A549 (cell line): ENCODE results near the gene ALDOA. TPM values are rescaled to one million over a fixed set of nuclear protein-coding genes. Genes with fewer than 3 reads are reported as not detected.

Experiments
- ATAC-seq, 2 experiments: fragments of 200-7000 bp in 1 of 2; fragments of >200 bp in 1 of 2; cut with Nextera tagmentation in 1 of 2; cut with Tn5 transposase in 1 of 2; 3 replicates each; pipeline versions ENCODE4 v1.8.0 to v1.9.1; 2018 to 2020; ENCODE audit warnings: mild to moderate bottlenecking in 1 of 2, moderate library complexity in 1 of 2
- CTCF ChIA-PET: fragments of 300-600 bp; sonication (Branson Sonifier 250); formaldehyde crosslinking; extraction: SDS; loops from one replicate; lab custom pipeline; 2021; ENCODE audit warnings: antibody characterized with exemption, inconsistent platforms; lab: Yijun Ruan, JAX
- POLR2A ChIA-PET: fragments of 350-600 bp; formaldehyde crosslinking; extraction: SDS; loops from one replicate; lab custom pipeline; 2021; ENCODE audit warnings: antibody characterized with exemption, inconsistent platforms; lab: Yijun Ruan, JAX
- DNase-seq, 2 experiments: peaks; one replicate each; pipeline versions ENCODE4 v3.0.0 to v3.0.0-alpha.2; 2011 to 2016; ENCODE audit warnings: low read depth in 1 of 2, low spot score in 1 of 2
- FAIRE-seq: peaks from 2 replicates; lab custom pipeline; 2011; peaks lifted over from hg19 to GRCh38; lab: Jason Lieb, UNC
- H3K27ac ChIP-seq, 2 experiments: fragments of >200 bp; sonication (Bioruptor Twin); formaldehyde crosslinking; 3 replicates each; pipeline ENCODE4 v1.5.1; 2016 to 2017
- H3K4me1 ChIP-seq: fragments of >200 bp; sonication (Bioruptor Twin); formaldehyde crosslinking; 3 replicates; pipeline ENCODE4 v1.6.1; 2016
- H3K4me2 ChIP-seq: fragments of >200 bp; sonication (Bioruptor Twin); formaldehyde crosslinking; 3 replicates; pipeline ENCODE4 v1.6.1; 2016
- H3K4me3 ChIP-seq: fragments of >200 bp; sonication (Bioruptor Twin); formaldehyde crosslinking; 3 replicates; pipeline ENCODE4 v1.5.1; 2016
- H3K9me3 ChIP-seq: fragments of >200 bp; sonication (Bioruptor Twin); formaldehyde crosslinking; 3 replicates; pipeline ENCODE4 v1.6.1; 2016
- BCL3 ChIP-seq: fragments of >200 bp; sonication (Bioruptor Twin); formaldehyde crosslinking; IDR thresholded peaks from 3 replicates; pipeline ENCODE4 v1.6.1; 2016
- CHD2 ChIP-seq: fragments of 150-350 bp; IDR thresholded peaks from 2 replicates; pipeline ENCODE4 v1.6.1; 2014; ENCODE audit warnings: low read length; ENCODE audit not compliant: partially characterized antibody
- CTCF ChIP-seq: fragments of >200 bp; sonication (Bioruptor Twin); formaldehyde crosslinking; IDR thresholded peaks from 3 replicates; pipeline ENCODE4 v1.5.1; 2016
- EHF ChIP-seq: fragments of 250-450 bp; sonication (Bioruptor Pico); IDR thresholded peaks from 2 replicates; pipeline ENCODE4 v1.5.0; 2020; ENCODE audit warnings: mild to moderate bottlenecking
- HEYL ChIP-seq: fragments of 250-450 bp; sonication (Bioruptor Pico); IDR thresholded peaks from 2 replicates; pipeline ENCODE4 v1.8.0; 2021; ENCODE audit warnings: mild to moderate bottlenecking, moderate library complexity
- JUNB ChIP-seq: fragments of >200 bp; sonication (Bioruptor Twin); formaldehyde crosslinking; IDR thresholded peaks from 2 replicates; pipeline ENCODE4 v1.6.1; 2016
- NFE2L2 ChIP-seq: fragments of 150-350 bp; conservative IDR thresholded peaks from 2 replicates; pipeline ENCODE4 v1.6.1; 2014; ENCODE audit warnings: low read length
- NPAS2 ChIP-seq: fragments of 250-450 bp; sonication (Bioruptor Pico); IDR thresholded peaks from 2 replicates; pipeline ENCODE4 v1.8.0; 2022; ENCODE audit warnings: mild to moderate bottlenecking, moderate library complexity, borderline replicate concordance
- NR3C1 ChIP-seq: fragments of >200 bp; sonication (Bioruptor Twin); formaldehyde crosslinking; IDR thresholded peaks from 3 replicates; pipeline ENCODE4 v1.6.1; 2017
- PHF8 ChIP-seq: fragments of 200-600 bp; sonication (generic); IDR thresholded peaks from 2 replicates; pipeline ENCODE4 v1.6.1; 2016; ENCODE audit warnings: low read depth, mild to moderate bottlenecking, antibody characterized with exemption, moderate library complexity, borderline replicate concordance
- POLR2A ChIP-seq: IDR thresholded peaks from 2 replicates; pipeline ENCODE4 v1.6.1; 2012; ENCODE audit warnings: mild to moderate bottlenecking, low read length
- RAD21 ChIP-seq, 2 experiments: fragments of >200 bp in 1 of 2; sonication (Bioruptor Twin) in 1 of 2; formaldehyde crosslinking in 1 of 2; IDR thresholded peaks in 1 of 2; conservative IDR thresholded peaks in 1 of 2; 2 replicates in 1 of 2; 3 replicates in 1 of 2; pipeline ENCODE4 v1.6.1; 2012 to 2018; ENCODE audit warnings: inconsistent platforms in 1 of 2
- RARB ChIP-seq: fragments of 250-450 bp; sonication (Bioruptor Pico); IDR thresholded peaks from 2 replicates; pipeline ENCODE4 v1.8.0; 2021; ENCODE audit warnings: mild to moderate bottlenecking, moderate library complexity
- SMC3 ChIP-seq: fragments of >200 bp; sonication (Bioruptor Twin); formaldehyde crosslinking; IDR thresholded peaks from 3 replicates; pipeline ENCODE4 v1.6.1; 2018; ENCODE audit warnings: inconsistent platforms
- TFCP2L1 ChIP-seq: fragments of 250-450 bp; sonication (Bioruptor Pico); IDR thresholded peaks from 2 replicates; pipeline ENCODE4 v1.5.0; 2021; ENCODE audit warnings: mild to moderate bottlenecking
- USF2 ChIP-seq: fragments of 450-650 bp; IDR thresholded peaks from 2 replicates; pipeline ENCODE4 v1.6.1; 2014; ENCODE audit warnings: antibody characterized with exemption
- ZFP36 ChIP-seq: fragments of 450-650 bp; IDR thresholded peaks from 2 replicates; pipeline ENCODE4 v1.6.1; 2014; ENCODE audit warnings: borderline replicate concordance; ENCODE audit not compliant: partially characterized antibody
- WGBS: methylation state at CpG from one replicate; pipeline ENCODE4 v1.1.6; 2017; ENCODE audit errors: missing lambda C conversion rate; 5-methylcytosine and 5-hydroxymethylcytosine counted together
- polyA plus RNA-seq, 4 experiments: library from polyadenylated mRNA; depleted of rRNA in 3 of 4; stranded (reverse); fragments of >200 nt; fragmentation: RNase III in 1 of 4; extraction: RNeasy Plus Mini Kit Qiagen cat#74134 plus additional on column Dnase treatment in 1 of 4; gene quantifications; 2 replicates in 3 of 4; 3 replicates in 1 of 4; pipeline ENCODE4 v1.2.3, GENCODE V29; 2011 to 2017
- TF ChIP-seq, protein P1 (sequence below): fragments of 250-450 bp; sonication (Bioruptor Pico); IDR thresholded peaks from 2 replicates; pipeline ENCODE4 v1.5.0; 2021; ENCODE audit warnings: mild to moderate bottlenecking, moderate library complexity, borderline replicate concordance
- TF ChIP-seq, protein P2 (sequence below): fragments of 250-450 bp; sonication (Bioruptor Pico); IDR thresholded peaks from 2 replicates; pipeline ENCODE4 v1.5.0; 2020; ENCODE audit warnings: low read depth, mild to moderate bottlenecking, moderate library complexity

The ALDOA gene
- polyA plus RNA-seq, 2 of the 4 experiments (the other 2 are of a cell fraction) = 741 to 1,286 TPM

DNA sequence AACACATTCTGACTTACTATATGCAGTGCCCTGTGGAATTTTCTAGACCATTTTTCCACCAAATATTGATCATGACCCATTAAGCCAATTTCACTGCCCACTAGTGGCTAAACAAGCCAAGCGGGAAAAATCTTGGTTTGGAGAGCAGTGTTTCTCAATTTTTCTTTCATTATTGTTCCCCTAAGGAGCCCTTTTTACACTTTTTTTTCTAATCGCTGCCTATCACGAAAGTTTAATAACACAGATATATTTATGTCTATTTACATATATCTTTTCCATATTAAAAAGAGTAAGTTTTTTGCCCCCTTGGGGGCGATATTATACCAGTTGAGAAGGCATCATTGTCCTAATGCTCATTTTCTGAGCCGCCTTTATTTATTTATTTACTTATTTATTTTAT, 23.7 kb upstream of the ALDOA start:
- 24% methylated on average over 5 of the region's 5 CpGs for WGBS
- ChIA-PET POLR2A (no interaction called here), CTCF (interaction anchor here (0.7 to 5.2 kb wide), 13 partner anchors 9 to 234 kb away, joined by 3 to 61 read pairs (median 4); partner anchors contain the start of genes TBX6 and TLCD3B)
- TF ChIP-seq CTCF (peak; percentile 72), SMC3 (peak; percentile 58), JUNB (no peak), RAD21 (conservative IDR thresholded peaks at IDR 0.05 in 1 of 2, IDR thresholded peaks at IDR 0.05 in 1 of 2) (peak; percentile 61 to 75)
- ATAC-seq (0 out of 6 replicates have a peak, but pooled peaks of 1 of the 2 experiments have one; percentile 41), FAIRE-seq (no peak), DNase-seq (no peak)
- no peak overlapping the region for H3K27ac ChIP-seq
- H3K4me1 ChIP-seq = no peaks in the 10 kb centered on the region
- H3K9me3 ChIP-seq = no peaks in the 10 kb centered on the region
- no peak overlapping the region for H3K4me2 ChIP-seq
- no peak overlapping the region for H3K4me3 ChIP-seq

GRCh38 chr16:30046178-30046577, 19.4 kb upstream of the ALDOA start:
- H3K4me2 ChIP-seq = no peak overlapping the region
- H3K27ac ChIP-seq = no peak overlapping the region
- ChIA-PET POLR2A (no interaction called here), CTCF (interaction anchor here (0.8 to 4.6 kb wide), 4 partner anchors 9 to 46 kb away, joined by 3 to 34 read pairs (median 5); partner anchors contain the start of genes TBX6 and TLCD3B)
- no peak overlapping the region for H3K4me3 ChIP-seq
- no peak for FAIRE-seq
- peak; percentile 24 to 30; a peak in 1 of 6 replicates for ATAC-seq
- 70% methylated on average over 8 of the region's 8 CpGs for WGBS
- no peak for DNase-seq
- H3K9me3 ChIP-seq = no peaks in the 10 kb centered on the region
- H3K4me1 ChIP-seq = no peaks in the 10 kb centered on the region
- TF ChIP-seq NPAS2 (CRISPR knock-in tag) (no peak), NFE2L2 (no peak), ZFP36 (no peak), USF2 (no peak), NR3C1 (no peak), CHD2 (no peak), HEYL (CRISPR knock-in tag) (no peak), BCL3 (no peak), TFCP2L1 (CRISPR knock-in tag) (no peak), PHF8 (no peak), CTCF (no peak), EHF (CRISPR knock-in tag) (no peak), RARB (no peak), POLR2A (no peak)
- TF ChIP-seq, protein P1, sequence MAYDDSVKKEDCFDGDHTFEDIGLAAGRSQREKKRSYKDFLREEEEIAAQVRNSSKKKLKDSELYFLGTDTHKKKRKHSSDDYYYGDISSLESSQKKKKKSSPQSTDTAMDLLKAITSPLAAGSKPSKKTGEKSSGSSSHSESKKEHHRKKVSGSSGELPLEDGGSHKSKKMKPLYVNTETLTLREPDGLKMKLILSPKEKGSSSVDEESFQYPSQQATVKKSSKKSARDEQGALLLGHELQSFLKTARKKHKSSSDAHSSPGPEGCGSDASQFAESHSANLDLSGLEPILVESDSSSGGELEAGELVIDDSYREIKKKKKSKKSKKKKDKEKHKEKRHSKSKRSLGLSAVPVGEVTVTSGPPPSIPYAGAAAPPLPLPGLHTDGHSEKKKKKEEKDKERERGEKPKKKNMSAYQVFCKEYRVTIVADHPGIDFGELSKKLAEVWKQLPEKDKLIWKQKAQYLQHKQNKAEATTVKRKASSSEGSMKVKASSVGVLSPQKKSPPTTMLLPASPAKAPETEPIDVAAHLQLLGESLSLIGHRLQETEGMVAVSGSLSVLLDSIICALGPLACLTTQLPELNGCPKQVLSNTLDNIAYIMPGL (CRISPR knock-in tag) = no peak
- TF ChIP-seq, protein P2, sequence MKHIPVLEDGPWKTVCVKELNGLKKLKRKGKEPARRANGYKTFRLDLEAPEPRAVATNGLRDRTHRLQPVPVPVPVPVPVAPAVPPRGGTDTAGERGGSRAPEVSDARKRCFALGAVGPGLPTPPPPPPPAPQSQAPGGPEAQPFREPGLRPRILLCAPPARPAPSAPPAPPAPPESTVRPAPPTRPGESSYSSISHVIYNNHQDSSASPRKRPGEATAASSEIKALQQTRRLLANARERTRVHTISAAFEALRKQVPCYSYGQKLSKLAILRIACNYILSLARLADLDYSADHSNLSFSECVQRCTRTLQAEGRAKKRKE = no peak
